22Rv1 (cell line): ENCODE results near the gene LYPD6B.

Experiments used
- H3K27ac ChIP-seq: fragments of 450-650 bp; 2 replicates; pipeline ENCODE4 v1.5.1; 2017
- CTCF ChIP-seq: fragments of 450-650 bp; IDR thresholded peaks from 2 replicates; pipeline ENCODE4 v1.5.1; 2017; ENCODE audit warnings: mild to moderate bottlenecking
- ZFX ChIP-seq: fragments of 450-650 bp; IDR thresholded peaks from 2 replicates; pipeline ENCODE4 v1.6.1; 2017; ENCODE audit warnings: antibody characterized with exemption, borderline replicate concordance

LYPD6B gene

DNA sequence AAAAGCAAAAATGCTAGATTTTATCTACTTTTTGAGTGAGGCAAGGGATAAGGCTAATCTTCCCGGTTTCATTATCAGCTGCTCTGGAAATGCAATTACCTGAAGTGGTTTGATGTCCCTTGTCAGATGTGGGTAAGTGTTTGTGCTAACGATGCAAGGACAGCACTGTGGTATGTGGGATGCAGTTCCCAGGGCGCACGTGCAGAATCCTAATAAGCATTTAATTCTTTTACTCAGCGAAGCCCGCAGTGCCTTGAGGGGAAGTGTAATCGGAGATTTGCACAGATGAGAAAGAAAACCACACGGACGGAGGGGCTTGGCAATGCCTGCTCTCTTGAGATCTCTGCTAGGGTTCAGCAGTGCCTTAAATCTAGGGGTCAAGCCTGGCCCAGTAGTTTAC, 183.4 kb downstream of the LYPD6B start:
- TF ChIP-seq CTCF (no peak), ZFX (no peak)
- H3K27ac ChIP-seq: no peak overlapping the region

DNA sequence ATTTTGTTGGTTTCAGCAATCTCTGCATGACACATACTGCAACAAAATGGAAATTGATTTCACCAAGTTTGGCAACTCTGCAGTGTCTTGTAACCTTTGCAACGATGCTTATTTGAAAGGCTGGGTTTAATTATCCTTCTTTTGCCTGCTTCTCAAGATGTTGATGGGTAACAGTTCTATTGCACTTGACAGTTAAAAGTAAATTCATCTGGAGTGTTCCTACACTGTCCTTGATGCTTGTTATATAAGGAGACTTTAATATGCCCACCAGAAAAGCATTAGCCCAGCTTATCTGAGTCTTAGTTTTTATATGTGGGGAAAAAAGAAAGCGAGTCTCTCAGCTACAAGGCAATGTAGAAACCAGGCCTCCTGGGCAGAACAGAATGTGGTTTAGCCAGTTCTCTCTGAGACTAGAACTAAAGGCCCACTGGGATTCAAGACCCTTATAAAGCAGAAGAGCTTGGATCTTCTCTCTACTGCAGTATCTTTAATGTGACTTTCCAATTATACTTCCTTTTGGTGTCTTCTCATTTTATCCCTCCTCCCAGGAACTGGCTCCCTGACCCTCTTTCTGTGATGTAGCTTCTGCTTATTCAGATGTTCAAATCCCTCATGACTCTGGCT, 185.1 kb downstream of the LYPD6B start:
- TF ChIP-seq ZFX: no peak
- TF ChIP-seq CTCF: no peak

DNA sequence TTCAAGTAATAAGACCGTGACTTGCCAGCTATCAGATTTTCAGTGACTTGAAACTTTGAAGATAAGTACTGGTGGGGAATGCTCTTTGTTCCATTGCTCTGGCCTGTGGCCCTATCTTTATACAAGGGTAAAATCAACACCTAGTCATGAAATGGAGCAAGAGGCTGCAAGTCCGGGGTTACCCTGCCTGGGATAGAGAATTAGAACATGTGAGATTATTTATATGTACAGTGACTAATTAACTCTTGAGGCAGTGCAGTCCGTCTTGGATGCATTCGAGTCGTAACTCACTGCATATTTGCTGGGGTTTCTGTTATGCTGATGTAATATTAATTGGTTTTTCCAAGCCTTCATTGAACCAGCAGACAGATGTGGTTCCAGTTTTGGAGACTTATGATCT, 186.0 kb downstream of the LYPD6B start:
- no peak for TF ChIP-seq CTCF
- no peak for TF ChIP-seq ZFX
- no peak overlapping the region for H3K27ac ChIP-seq

More for the DNA sequence above, 185.1 kb downstream of the LYPD6B start:
- H3K27ac ChIP-seq: no peak overlapping the region

- no peak overlapping the region for H3K27ac ChIP-seq
- no peak for TF ChIP-seq CTCF
- no peak for TF ChIP-seq ZFX
Observed at GRCh38 chr2:149225446-149225845, 186.9 kb downstream of the LYPD6B start.

GRCh38 chr2:149226790-149227189, 188.3 kb downstream of the LYPD6B start:
- TF ChIP-seq ZFX (no peak), CTCF (no peak)
- H3K27ac ChIP-seq: no peak overlapping the region

GRCh38 chr2:149235816-149236375, 197.4 kb downstream of the LYPD6B start:
- TF ChIP-seq ZFX: no peak
- no peak for TF ChIP-seq CTCF
- no peak overlapping the region for H3K27ac ChIP-seq

- TF ChIP-seq CTCF: no peak
- no peak for TF ChIP-seq ZFX
- H3K27ac ChIP-seq: no peak overlapping the region
Observed at GRCh38 chr2:149236410-149236809, 197.9 kb downstream of the LYPD6B start.
